HL-60/S4 treated with retinoic acid at 250 ng/mL for 4 days and 3 days (cell line): ENCODE results near the gene UCN.
"Not testable (repeated sequence)": the region's sequence is repeated elsewhere in the genome, so short reads cannot be mapped to it uniquely, and the experiment has no call there.

Source experiments
- in situ Hi-C: fragments of 300-500 bp; cut with MboI; formaldehyde crosslinking; loops from 2 replicates; pipeline ENCODE4 v1.7.0; 2022; ENCODE audit warnings: low sequenced_read_pairs

UCN gene

DNA sequence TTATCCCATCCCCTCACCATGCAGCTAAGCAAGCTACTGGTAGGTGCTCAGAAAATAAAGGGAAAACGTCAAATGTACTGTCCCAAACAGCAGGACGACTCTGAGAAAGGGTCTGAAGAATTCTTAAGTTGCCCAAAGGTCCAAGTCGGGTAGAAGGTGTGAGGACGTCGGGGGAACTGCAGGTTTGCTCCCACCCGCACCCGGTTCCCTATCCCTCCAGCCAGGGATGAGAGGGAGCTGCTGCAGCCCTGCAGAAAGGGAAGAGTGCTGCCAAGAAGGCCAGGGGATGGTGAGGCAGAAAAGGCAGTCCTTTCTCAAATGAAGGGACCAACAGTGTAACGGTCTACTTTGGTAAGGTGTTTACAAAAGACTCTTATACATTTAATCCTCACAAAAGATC is 6.9 kb upstream of the UCN start:
- in situ Hi-C loops, result no loop called here

DNA sequence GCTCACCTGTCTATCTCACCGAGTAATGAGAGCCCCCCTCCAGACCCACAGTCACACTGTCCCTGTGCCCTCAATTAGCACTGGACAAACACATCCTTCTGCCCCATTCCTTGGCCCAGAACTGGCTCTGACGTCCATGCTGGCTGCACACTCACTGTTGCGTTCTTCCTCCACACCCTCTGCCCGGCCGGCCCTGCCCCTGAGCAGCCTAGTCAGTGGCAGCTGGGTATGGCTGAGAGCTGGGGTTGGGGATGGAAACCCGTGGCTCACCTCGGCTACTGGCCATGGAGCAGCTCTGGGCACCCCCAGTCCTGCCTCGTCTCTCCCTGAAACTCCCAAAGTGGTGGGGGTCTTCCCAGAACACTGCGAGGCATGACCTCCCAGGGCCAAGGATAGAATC is 6.5 kb upstream of the UCN start:
- in situ Hi-C loops, result no loop called here

DNA sequence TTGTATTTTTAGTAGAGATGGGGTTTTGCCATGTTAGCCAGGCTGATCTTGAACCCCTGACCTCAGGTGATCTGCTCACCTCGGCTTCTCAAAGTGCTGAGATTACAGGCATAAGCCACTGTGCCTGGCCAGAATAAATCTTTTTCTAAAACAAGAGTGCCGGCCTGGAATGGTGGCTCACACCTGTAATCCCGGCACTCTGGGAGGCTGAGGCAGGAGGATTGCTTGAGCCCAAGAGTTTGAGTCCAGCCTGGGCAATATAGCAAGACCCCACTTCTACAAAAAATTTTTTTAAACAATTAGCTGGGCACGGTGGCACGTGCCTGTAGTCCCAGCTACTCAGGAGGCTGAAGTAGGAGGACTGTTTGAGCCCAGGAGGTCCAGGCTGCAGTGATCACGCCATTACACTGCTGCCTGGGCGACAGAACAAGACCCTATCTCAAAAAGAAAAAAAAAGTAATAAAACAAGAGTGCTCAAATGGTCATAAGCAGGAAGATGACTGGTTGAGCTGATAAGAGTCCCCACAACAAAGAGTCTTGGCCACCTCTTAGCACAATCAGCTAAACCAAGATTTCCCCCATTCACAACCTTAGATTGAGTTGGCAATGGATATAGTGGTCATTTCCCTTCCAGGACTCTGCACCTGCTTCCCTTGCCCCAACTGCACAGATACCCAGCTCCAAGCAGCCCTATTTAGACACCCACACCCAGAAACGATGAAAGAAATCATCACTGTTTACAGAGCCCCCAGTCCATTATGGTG is 5.8 kb upstream of the UCN start:
- in situ Hi-C loops, result no loop called here

DNA sequence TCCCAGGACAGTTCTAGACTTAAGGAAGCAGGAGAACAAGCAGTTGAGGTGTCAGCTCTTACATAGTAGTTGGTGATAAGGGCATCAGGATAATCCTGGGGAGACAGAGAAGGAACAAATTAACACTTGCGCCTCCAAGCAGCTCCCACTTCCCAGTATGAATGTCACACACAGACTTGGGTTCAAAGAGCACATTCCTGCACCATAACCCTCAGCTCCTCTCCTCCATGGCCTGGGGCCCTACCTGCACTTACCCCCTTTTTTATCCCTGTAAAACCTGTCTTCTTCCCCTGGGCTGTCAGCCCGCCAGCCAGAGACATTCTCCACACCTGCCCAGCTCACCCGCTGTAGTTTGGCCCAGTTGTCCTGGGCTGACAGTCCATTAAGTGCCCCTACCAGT is 3.9 kb upstream of the UCN start:
- in situ Hi-C loops, result no loop called here

DNA sequence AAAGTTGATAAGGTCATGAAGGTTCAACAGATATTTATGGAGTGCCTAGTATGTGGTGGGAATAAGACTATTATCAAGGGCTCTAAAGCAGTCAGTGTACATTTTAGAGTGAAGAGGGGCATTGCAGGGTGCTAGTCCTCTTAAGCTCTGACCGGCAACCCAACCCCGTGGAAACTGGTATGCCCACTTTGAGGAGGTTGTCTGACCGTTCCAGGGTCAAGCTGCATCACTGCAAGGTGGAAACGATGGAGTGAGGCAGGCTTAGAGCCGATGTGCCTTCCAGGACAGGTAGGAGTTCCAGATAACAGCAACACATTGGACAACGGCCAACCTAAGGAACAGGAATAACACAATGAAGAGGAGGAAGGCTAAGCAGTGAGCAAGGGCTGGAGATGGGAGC is 1.4 kb upstream of the UCN start:
- in situ Hi-C loops, result no loop called here

DNA sequence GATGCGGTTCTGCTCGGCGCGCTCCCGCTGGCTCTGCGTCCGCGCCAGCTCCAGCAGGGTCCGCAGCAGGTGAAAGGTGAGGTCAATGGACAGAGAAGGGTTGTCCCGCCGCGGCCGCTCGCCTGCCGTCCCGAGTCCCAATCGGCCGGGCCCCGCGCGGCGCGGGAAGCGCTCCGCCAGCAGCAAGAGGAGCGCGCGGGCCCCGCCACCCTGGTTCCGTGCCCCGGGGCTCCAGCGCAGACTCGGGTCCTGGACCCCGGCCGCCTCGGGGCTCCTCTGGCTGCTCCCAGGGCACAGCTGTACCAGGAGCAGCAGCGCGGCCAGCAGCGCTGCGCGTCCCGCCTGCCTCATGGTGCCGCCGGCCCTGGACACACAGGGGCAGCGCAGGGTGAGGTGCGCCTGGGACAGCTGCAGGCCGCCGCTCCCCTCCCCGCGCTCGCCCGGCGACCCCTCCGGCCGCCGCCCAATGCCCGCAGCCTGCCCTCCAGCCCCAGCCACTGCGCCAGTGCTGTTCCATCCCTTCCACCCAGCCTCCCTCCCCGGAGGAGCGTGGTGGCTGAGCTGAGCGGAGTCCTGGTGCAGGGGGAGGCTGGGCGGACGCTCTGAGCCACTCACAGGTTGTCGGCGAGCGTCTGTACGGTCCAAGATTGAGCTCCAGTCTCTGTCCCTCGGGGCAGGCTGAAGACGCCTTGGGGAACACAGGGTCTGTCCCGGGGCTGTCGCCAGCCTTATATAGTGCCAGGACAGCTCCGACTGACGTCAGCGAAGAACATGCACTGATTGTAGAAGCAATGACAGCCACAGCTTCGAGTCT is 493 bp downstream of the UCN start:
- in situ Hi-C loops, result no loop called here

DNA sequence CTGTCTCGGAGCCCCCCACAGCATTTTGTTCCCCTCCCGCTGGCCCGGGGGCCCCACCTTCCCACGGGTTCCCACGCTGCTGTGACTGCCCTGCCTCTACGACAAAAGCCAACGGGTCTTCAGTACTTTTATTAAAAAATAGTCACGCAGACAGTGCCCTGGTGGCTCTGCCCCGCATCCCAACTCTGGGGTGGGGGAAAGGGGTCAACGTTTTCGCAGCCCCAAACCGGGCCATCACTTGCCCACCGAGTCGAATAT is 1.0 kb downstream of the UCN start:
- in situ Hi-C loops, result no loop called here

DNA sequence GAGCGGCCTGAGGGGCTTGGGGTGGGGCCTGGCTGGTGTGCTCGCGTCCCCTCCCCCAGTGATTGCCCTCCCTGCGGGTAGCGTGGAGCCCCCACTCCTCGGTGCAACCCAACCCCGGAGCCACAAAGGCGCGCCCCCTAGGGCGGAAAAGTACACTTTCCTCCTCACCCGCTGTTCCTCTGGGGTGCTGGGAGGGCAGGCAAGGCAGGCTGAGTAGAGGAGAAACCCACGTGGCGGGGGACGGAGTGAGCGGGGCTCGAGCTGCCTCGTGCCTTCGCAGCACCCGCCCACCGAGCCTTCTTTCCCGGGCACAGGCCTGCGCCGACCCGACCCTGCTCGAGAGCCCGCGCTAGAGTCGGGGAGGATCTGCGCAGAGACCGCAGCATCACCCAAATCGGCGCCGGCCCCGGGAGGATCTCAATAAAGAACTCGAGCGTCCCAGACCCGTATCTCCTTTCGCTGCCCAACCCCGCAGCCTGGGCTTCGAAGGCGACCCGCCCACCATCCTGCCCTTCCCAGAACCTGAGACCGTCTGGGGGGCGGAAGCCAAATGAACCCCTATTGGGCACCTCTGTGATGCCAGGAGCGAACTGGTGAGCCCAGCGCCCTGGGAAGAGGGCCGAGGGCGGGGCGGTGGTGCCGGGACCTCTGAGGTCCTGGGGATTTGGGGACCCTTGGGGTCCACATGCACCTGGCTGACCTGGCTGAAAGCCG is 1.5 kb downstream of the UCN start:
- in situ Hi-C loops, result no loop called here

DNA sequence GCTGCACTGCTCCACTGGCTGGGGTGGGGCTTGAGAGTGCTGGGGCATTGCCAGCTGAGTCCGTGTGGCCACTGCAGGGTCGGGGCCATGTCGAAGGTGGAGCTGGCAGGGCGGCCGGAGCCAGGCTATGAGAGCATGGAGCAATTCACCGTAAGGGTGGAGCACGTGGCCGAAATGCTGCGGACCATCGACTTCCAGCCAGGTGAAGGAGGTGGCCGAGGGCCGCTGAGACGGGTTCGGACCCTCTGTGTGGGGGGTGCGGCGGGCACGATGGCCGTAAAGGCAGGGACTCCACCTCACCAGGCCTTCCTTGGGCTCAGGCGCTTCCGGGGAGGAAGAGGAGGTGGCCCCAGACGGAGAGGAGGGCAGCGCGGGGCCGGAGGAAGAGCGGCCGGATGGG is 2.1 kb downstream of the UCN start:
- in situ Hi-C loops, result no loop called here

DNA sequence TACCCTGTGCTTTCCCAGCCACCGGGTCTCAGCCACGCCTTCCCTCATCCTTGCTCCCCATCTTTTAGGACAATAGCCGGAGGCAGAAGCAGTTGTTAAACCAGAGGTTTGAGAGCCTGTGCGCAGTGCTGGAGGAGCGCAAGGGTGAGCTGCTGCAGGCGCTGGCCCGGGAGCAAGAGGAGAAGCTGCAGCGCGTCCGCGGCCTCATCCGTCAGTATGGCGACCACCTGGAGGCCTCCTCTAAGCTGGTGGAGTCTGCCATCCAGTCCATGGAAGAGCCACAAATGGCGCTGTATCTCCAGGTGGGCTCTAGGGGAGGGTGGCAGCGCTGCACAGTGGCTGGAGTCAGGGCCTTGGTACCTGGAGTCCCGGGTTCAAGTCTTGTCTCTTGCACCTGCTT is 2.7 kb downstream of the UCN start:
- in situ Hi-C loops, result no loop called here

DNA sequence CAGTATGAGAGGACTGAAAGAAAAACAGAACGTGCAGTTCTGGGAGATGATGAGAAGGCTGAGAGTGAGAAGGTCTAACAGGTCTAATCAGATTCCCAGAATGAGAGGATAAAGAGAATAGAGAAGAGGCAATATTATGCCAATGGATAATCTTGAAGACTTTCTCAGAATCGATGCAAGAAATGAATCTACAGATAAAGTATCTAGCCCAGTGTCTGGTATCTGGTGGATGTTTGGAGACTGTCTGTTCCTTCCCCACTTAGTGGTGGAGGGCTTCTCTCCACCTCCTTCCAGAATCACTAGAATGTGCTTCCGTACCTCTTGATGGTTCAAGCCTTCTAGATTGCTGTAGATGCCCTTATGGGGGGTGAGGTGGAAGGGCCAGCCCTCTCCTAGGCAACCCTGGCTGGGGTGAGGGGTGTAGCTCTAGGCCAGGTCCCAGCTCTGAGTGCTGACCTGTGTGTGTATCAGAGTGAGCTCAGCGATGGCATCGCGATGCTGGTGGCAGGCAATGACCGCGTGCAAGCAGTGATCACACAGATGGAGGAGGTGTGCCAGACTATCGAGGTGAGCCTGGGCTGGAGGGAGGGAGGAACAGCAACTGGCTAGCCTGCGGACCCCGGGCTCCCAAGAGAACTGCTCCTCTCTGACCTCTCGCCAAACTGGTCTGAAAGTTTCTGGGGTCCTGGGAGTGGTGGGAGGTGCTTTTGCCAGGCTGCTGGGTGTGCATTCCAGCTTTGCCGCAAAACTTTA is 3.6 kb downstream of the UCN start:
- in situ Hi-C loops, result no loop called here

DNA sequence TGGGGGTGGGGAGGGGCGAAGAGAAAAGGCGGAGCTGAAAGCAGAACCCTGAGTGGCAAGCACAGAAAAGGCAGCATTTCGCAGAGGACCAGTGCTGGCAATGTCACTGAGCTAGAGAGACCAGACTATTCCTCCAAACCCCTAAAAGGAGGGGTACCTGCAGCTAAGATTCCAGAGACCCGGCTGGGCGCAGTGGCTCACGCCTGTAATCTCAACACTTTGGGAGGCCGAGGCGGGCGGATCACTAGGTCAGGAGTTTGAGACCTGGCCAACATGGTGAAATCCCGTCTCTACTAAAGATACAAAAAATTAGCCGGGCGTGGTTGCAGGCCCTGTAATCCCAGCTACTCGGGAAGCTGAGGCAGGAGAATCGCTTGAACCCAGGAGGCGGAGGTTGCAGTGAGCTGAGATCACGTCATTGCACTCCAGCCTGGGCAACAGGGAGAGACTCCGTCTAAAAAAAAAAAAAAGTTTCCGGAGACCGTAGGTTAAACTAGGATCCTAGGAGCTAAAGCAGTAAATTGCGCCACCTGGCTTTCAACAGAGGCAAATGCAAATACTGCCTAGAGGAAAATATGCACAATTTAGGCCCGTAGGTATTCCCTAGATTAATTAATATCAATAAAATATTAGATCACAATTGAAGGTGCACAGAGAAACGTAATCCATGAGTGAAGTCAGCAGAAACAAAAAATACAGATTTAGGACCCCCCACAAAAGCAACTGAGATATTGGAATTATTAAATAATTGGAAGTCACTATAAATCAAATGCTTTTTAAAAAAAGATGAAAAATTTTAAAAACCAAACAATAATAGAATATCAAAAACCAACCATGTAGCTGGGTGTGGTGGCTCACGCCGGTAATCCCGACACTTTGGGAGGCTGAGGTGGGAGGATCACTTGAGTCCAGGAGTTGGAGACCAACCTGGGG is 4.9 kb downstream of the UCN start:
- in situ Hi-C loops, result no loop called here

DNA sequence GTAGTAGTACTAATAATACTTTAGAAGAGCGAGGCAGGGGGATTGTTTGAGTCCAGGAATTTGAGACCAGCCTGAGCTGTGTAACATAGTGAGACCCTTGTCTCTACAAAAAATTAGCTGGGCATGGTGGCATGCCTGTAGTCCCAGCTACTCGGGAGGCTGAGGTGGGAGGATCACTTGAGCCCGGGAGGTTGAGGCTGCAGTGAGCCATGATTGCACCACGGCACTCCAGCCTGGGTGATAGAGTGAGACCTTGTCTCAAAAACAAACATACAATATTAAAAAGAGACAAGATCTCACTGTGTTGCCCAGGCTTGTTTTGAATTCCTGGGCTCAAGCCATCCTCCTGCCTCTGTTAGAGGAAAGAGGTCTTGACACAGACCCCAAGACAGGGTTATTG is 7.6 kb downstream of the UCN start:
- in situ Hi-C loops, result not testable (repeated sequence)

DNA sequence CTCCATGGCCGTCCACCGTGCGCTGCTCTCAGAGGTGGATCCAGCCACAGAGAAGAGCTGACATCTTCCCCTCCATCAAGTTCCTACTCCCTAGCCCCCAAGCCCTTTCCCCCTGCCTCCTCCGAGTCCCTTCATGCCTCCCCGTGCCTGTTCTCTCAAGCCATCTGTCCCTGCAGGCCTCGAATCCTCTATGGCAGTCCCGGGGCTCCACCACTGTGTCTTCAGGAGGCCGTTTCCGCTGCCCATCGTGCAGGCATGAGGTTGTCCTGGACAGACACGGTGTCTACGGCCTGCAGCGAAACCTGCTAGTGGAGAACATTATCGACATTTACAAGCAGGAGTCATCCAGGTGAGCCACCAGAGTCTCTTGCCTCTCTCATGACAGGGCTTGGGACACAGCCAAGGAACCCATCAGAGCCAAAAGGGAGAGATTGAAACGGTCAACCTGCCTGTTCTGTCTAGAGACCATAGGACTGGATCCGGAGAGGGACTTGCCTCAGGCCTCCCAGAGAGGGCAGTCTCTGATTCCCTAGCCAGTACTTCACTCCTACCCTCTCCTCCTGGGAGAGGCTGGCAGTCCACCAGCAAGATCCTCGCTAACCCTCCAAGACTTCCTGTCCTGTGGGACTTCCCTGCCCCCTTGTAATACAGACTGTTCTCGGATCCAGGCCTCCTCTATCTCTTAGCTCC is 9.7 kb downstream of the UCN start:
- in situ Hi-C loops, result loop anchor here (25.0 kb wide), 1 partner anchor 186 kb away; the partner anchor contains the start of genes ABHD1 and CGREF1

DNA sequence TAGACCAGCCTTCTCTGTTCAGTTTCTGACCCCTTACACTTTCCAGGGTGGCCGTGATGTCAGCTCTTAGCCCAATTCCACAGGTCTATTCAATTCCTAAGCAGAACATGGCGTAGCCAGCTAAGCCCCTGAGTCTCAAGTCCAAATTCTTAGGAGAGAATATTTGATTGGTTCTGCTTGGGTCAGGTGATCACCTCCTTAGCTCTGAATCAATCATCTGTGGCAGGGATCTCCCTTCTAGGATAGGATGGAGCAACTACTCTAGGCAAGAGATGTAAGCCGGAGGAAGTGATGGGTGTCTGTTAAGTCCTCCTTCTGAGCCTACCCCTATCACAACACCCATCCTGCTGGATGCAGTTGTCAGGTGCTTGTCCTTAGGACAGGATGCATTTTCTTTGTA is 11.1 kb downstream of the UCN start:
- in situ Hi-C loops, result loop anchor here (25.0 kb wide), 1 partner anchor 185 kb away; the partner anchor contains the start of genes ABHD1 and CGREF1

DNA sequence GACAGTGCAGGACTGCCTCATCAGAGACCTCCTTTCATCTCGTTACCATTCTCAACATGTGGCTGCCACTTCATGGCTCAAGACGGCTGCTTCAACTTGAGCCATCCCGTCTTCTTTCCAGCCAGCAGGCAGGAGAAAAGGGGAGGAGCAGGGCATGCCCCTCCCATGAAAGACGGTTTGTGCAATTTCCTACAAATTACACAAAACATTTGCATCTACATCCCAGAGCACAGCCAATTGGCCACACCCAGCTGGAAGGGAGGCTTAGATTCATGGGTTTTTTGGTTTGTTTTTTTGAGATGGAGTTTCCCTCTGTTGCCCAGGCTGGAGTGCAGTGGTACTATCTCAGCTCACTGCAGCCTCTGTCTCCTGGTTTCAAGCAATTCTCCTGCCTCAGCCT is 11.8 kb downstream of the UCN start:
- in situ Hi-C loops, result loop anchor here (25.0 kb wide), 1 partner anchor 184 kb away; the partner anchor contains the start of genes ABHD1 and CGREF1

DNA sequence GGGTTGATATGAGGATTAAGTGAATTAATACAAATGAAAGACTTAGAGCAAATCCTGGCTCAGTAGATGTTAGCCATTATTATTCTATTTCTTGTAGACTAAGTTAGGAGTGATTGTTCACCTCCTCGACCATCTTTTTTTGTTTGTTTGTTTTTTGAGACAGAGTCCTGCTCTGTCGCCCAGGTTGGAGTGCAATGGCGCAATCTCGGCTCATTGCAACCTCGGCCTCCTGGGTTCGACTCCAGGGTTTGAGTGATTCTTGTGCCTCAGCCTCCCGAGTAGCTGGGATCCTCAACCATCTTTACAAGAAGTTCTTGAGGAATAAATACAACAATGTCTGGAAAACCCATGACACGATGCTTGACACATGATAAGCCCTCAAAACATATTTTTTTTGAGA is 13.3 kb downstream of the UCN start:
- in situ Hi-C loops, result loop anchor here (25.0 kb wide), 1 partner anchor 183 kb away; the partner anchor contains the start of genes ABHD1 and CGREF1

DNA sequence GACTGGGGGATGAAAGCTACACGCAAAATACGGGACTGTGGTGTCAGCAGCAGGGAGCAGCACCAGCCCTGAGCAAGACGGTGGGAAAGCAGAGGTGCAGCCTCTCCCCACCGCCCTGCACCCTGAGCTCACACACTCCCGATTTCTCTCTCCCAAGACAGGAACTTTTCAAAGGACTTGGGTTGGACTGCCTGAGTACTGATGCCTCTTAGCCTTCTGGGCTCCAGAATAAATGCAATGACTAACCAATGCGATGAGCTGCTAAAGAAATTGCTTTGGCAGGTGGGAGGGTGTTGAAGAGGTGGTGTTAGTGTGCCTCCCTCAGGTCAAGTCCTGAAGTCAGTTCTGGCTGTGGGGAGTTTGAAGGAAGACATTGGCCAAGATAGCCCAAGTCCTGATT is 16.4 kb downstream of the UCN start:
- in situ Hi-C loops, result loop anchor here (25.0 kb wide), 1 partner anchor 180 kb away; the partner anchor contains the start of genes ABHD1 and CGREF1

DNA sequence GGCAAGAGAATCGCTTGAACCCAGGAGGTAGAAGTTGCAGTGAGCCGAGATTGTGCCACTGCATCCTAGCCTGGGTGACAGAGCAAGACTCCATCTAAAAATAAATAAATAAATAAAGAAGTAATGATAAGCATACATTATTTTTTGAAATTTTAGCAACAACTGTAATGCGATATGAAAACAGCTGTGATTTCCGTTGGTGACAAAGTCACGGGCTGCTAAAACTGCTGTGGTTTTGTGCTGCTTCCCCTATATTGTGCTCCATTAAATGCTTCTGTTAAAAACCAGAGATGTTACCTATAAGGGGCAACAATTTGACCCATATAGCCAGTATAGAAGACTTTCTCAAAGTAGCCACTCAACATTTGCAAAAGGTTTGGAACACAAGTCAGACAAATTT is 17.7 kb downstream of the UCN start:
- in situ Hi-C loops, result loop anchor here (25.0 kb wide), 1 partner anchor 178 kb away; the partner anchor contains the start of genes ABHD1 and CGREF1
